HEK293 (cell line): Measurements from ENCODE around the gene INSIG2.

Experiments
- CTCF ChIA-PET: fragments of 350-600 bp; formaldehyde crosslinking; extraction: SDS; loops from one replicate; lab custom pipeline; 2021; ENCODE audit warnings: antibody characterized with exemption; lab: Yijun Ruan, JAX
- POLR2A ChIA-PET: fragments of 300-600 bp; formaldehyde crosslinking; extraction: SDS; loops from one replicate; lab custom pipeline; 2020; ENCODE audit warnings: antibody characterized with exemption, inconsistent platforms; lab: Yijun Ruan, JAX
- H3K27ac ChIP-seq: fragments of 200-500 bp; sonication (Bioruptor generic); 2 replicates; pipeline ENCODE4 v1.5.1; 2014; ENCODE audit warnings: low read depth, low read length, control low read depth, inconsistent platforms; ENCODE audit errors: extremely low read depth
- H3K36me3 ChIP-seq, 2 experiments: fragments of 200-500 bp in 1 of 2; sonication (Bioruptor generic) in 1 of 2; 1 replicate in 1 of 2; 2 replicates in 1 of 2; pipeline ENCODE4 v1.5.1; 2014 to 2017; ENCODE audit warnings: inconsistent platforms in 2 of 2, low read length in 2 of 2; ENCODE audit not compliant: control insufficient read depth in 2 of 2, insufficient read depth in 1 of 2
- H3K4me1 ChIP-seq: fragments of 200-500 bp; sonication (Bioruptor generic); 2 replicates; pipeline ENCODE4 v1.5.1; 2014; ENCODE audit warnings: mild to moderate bottlenecking, low read length, inconsistent platforms; ENCODE audit not compliant: control insufficient read depth, insufficient read depth
- H3K4me3 ChIP-seq: 2 replicates; pipeline ENCODE4 v1.5.1; 2011; ENCODE audit warnings: low read depth, mild to moderate bottlenecking, control low read depth, low read length, moderate library complexity
- H3K9me3 ChIP-seq: fragments of 200-500 bp; sonication (Bioruptor generic); 2 replicates; pipeline ENCODE4 v1.5.1; 2014; ENCODE audit warnings: low read depth, low read length, inconsistent platforms; ENCODE audit not compliant: control insufficient read depth, insufficient read depth
- GLIS2 ChIP-seq: fragments of 450-650 bp; formaldehyde crosslinking; IDR thresholded peaks from 2 replicates; pipeline ENCODE4 v1.5.1; 2016; ENCODE audit warnings: missing biosample characterization, missing genetic modification characterization
- KLF1 ChIP-seq: fragments of 450-650 bp; formaldehyde crosslinking; IDR thresholded peaks from 2 replicates; pipeline ENCODE4 v1.5.1; 2016; ENCODE audit warnings: missing biosample characterization, missing genetic modification characterization
- OSR2 ChIP-seq: fragments of 450-650 bp; formaldehyde crosslinking; IDR thresholded peaks from 2 replicates; pipeline ENCODE4 v1.5.1; 2016; ENCODE audit warnings: missing biosample characterization, missing genetic modification characterization
- ZNF529 ChIP-seq: fragments of 450-650 bp; formaldehyde crosslinking; IDR thresholded peaks from 2 replicates; pipeline ENCODE4 v1.5.1; 2017; ENCODE audit warnings: missing genetic modification characterization, missing biosample characterization; ENCODE audit not compliant: insufficient replicate concordance
- ZNF549 ChIP-seq: fragments of 450-650 bp; IDR thresholded peaks from 2 replicates; pipeline ENCODE4 v1.5.1; 2018; ENCODE audit warnings: missing biosample characterization, missing genetic modification characterization, mild to moderate bottlenecking, inconsistent platforms, moderate library complexity
- ZNF621 ChIP-seq: fragments of 450-650 bp; formaldehyde crosslinking; IDR thresholded peaks from 2 replicates; pipeline ENCODE4 v1.5.1; 2017; ENCODE audit warnings: missing biosample characterization, missing genetic modification characterization
- ZNF626 ChIP-seq: fragments of 450-650 bp; sonication (Bioruptor Pico); formaldehyde crosslinking; IDR thresholded peaks from 2 replicates; pipeline ENCODE4 v1.5.1; 2018; ENCODE audit warnings: missing biosample characterization, missing genetic modification characterization, inconsistent platforms
- TF ChIP-seq, protein P1 (sequence below): fragments of 450-650 bp; formaldehyde crosslinking; IDR thresholded peaks from 2 replicates; pipeline ENCODE4 v1.5.1; 2016; ENCODE audit warnings: missing biosample characterization, missing genetic modification characterization
- TF ChIP-seq, protein P2 (sequence below): fragments of 450-650 bp; IDR thresholded peaks from 2 replicates; pipeline ENCODE4 v1.5.1; 2018; ENCODE audit warnings: missing biosample characterization, missing genetic modification characterization
- TF ChIP-seq, protein P3 (sequence below): fragments of 450-650 bp; formaldehyde crosslinking; IDR thresholded peaks from 2 replicates; pipeline ENCODE4 v1.5.1; 2016; ENCODE audit warnings: missing biosample characterization, missing genetic modification characterization
- TF ChIP-seq, protein P4 (sequence below): fragments of 450-650 bp; formaldehyde crosslinking; IDR thresholded peaks from 2 replicates; pipeline ENCODE4 v1.5.1; 2016; ENCODE audit warnings: missing biosample characterization, missing genetic modification characterization
- TF ChIP-seq, protein P5 (sequence below): fragments of 450-650 bp; formaldehyde crosslinking; IDR thresholded peaks from 2 replicates; pipeline ENCODE4 v1.5.1; 2016; ENCODE audit warnings: missing biosample characterization, missing genetic modification characterization
- TF ChIP-seq, protein P6 (sequence below): fragments of 450-650 bp; formaldehyde crosslinking; optimal IDR thresholded peaks from 2 replicates; pipeline ENCODE3; 2016; ENCODE audit warnings: missing biosample characterization, mild to moderate bottlenecking, missing genetic modification characterization
- TF ChIP-seq, protein P7 (sequence below): fragments of 450-650 bp; formaldehyde crosslinking; IDR thresholded peaks from 2 replicates; pipeline ENCODE4 v1.5.1; 2016; ENCODE audit warnings: missing biosample characterization, missing genetic modification characterization
- TF ChIP-seq, protein P8 (sequence below): fragments of 450-650 bp; formaldehyde crosslinking; IDR thresholded peaks from 2 replicates; pipeline ENCODE4 v1.5.1; 2017; ENCODE audit warnings: missing biosample characterization, missing genetic modification characterization
- TF ChIP-seq, protein P9 (sequence below): fragments of 450-650 bp; formaldehyde crosslinking; conservative IDR thresholded peaks from 2 replicates; pipeline ENCODE4 v1.5.1; 2016; ENCODE audit warnings: low read depth, missing biosample characterization, missing genetic modification characterization

The INSIG2 gene

DNA sequence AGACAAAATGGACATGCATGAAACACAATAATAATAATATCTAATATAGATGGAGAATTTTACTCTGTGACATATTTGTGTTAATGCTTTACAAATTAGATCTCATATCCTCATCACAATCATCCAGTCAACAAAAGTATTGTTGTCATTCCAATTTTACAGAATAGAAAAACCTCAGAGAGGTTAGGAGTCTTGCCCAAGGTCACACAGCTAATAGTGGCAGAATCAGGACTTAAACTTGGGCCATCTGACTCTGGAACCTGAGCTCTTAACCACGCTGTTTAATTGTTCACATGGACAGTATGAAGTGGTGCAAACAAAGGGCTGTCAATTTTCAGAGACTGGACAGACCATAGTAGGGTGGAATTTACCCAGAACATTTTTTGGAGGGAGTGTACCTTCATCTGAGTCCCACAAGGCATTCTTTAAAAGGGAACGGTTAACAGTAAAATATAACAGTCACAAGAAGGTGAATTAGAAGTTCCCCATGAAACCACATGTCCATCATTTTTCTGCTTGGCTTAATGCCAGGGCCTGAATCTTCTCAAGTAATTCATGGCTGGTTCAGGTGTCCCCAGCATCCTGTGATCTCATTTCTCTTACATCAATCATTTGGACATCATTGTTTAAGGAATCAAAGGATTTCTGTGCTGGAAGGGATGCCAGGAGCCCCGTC lies 39.0 kb upstream of the INSIG2 start (continued):
- TF ChIP-seq, protein P1, sequence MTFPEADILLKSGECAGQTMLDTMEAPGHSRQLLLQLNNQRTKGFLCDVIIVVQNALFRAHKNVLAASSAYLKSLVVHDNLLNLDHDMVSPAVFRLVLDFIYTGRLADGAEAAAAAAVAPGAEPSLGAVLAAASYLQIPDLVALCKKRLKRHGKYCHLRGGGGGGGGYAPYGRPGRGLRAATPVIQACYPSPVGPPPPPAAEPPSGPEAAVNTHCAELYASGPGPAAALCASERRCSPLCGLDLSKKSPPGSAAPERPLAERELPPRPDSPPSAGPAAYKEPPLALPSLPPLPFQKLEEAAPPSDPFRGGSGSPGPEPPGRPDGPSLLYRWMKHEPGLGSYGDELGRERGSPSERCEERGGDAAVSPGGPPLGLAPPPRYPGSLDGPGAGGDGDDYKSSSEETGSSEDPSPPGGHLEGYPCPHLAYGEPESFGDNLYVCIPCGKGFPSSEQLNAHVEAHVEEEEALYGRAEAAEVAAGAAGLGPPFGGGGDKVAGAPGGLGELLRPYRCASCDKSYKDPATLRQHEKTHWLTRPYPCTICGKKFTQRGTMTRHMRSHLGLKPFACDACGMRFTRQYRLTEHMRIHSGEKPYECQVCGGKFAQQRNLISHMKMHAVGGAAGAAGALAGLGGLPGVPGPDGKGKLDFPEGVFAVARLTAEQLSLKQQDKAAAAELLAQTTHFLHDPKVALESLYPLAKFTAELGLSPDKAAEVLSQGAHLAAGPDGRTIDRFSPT, result no peak
- TF ChIP-seq, protein P2, sequence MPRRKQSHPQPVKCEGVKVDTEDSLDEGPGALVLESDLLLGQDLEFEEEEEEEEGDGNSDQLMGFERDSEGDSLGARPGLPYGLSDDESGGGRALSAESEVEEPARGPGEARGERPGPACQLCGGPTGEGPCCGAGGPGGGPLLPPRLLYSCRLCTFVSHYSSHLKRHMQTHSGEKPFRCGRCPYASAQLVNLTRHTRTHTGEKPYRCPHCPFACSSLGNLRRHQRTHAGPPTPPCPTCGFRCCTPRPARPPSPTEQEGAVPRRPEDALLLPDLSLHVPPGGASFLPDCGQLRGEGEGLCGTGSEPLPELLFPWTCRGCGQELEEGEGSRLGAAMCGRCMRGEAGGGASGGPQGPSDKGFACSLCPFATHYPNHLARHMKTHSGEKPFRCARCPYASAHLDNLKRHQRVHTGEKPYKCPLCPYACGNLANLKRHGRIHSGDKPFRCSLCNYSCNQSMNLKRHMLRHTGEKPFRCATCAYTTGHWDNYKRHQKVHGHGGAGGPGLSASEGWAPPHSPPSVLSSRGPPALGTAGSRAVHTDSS (tag by site-specific recombination), result no peak
- no peak for TF ChIP-seq ZNF621 (tag by site-specific recombination)
- no peak for TF ChIP-seq ZNF529 (tag by site-specific recombination)
- TF ChIP-seq, protein P3, sequence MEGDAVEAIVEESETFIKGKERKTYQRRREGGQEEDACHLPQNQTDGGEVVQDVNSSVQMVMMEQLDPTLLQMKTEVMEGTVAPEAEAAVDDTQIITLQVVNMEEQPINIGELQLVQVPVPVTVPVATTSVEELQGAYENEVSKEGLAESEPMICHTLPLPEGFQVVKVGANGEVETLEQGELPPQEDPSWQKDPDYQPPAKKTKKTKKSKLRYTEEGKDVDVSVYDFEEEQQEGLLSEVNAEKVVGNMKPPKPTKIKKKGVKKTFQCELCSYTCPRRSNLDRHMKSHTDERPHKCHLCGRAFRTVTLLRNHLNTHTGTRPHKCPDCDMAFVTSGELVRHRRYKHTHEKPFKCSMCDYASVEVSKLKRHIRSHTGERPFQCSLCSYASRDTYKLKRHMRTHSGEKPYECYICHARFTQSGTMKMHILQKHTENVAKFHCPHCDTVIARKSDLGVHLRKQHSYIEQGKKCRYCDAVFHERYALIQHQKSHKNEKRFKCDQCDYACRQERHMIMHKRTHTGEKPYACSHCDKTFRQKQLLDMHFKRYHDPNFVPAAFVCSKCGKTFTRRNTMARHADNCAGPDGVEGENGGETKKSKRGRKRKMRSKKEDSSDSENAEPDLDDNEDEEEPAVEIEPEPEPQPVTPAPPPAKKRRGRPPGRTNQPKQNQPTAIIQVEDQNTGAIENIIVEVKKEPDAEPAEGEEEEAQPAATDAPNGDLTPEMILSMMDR (tag by site-specific recombination), result no peak
- TF ChIP-seq OSR2 (tag by site-specific recombination), result no peak
- TF ChIP-seq, protein P4, sequence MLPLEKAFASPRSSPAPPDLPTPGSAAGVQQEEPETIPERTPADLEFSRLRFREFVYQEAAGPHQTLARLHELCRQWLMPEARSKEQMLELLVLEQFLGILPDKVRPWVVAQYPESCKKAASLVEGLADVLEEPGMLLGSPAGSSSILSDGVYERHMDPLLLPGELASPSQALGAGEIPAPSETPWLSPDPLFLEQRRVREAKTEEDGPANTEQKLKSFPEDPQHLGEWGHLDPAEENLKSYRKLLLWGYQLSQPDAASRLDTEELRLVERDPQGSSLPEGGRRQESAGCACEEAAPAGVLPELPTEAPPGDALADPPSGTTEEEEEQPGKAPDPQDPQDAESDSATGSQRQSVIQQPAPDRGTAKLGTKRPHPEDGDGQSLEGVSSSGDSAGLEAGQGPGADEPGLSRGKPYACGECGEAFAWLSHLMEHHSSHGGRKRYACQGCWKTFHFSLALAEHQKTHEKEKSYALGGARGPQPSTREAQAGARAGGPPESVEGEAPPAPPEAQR, result no peak
- TF ChIP-seq KLF1 (tag by site-specific recombination), result no peak

DNA sequence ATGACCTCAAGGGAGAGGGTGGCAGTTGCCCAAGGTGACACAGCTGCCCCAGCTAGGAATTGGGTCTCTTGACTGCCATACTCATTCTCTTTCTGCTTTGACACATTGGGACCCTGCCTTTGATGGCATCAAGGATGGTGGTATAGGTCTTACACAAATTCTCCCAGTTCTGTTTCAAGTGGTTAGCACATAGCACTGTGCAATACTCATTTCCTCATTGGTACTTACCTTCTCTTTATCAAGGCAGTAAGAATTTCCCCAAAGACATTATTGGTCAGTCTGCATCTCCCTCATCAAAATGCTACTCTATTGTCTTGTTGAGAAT lies 38.5 kb upstream of the INSIG2 start:
- Histone ChIP-seq H3K4me1 (peaks cover 23% of the 10 kb centered on the region), H3K27ac (peak overlapping the region; percentile 48; the same call in 1 of the 2 replicates), H3K36me3 (no peaks in the 10 kb centered on the region), H3K9me3 (no peaks in the 10 kb centered on the region), H3K4me3 (no peak overlapping the region)
- ChIA-PET CTCF (interaction anchor here (1.1 to 1.5 kb wide), 2 partner anchors 11 to 13 kb away, joined by 3 to 7 read pairs; no protein-coding TSS in a partner anchor), POLR2A (interaction anchor here (1.0 kb wide), 1 partner anchor 12 kb away, joined by 3 read pairs; no protein-coding TSS in a partner anchor)
- TF ChIP-seq, protein P5, sequence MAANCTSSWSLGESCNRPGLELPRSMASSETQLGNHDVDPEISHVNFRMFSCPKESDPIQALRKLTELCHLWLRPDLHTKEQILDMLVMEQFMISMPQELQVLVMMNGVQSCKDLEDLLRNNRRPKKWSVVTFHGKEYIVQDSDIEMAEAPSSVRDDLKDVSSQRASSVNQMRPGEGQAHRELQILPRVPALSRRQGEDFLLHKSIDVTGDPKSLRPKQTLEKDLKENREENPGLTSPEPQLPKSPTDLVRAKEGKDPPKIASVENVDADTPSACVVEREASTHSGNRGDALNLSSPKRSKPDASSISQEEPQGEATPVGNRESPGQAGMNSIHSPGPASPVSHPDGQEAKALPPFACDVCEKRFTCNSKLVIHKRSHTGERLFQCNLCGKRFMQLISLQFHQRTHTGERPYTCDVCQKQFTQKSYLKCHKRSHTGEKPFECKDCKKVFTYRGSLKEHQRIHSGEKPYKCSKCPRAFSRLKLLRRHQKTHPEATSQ, result no peak
- TF ChIP-seq, protein P6, sequence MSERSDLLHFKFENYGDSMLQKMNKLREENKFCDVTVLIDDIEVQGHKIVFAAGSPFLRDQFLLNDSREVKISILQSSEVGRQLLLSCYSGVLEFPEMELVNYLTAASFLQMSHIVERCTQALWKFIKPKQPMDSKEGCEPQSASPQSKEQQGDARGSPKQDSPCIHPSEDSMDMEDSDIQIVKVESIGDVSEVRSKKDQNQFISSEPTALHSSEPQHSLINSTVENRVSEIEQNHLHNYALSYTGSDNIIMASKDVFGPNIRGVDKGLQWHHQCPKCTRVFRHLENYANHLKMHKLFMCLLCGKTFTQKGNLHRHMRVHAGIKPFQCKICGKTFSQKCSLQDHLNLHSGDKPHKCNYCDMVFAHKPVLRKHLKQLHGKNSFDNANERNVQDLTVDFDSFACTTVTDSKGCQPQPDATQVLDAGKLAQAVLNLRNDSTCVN, result no peak
- TF ChIP-seq ZNF549 (tag by site-specific recombination) (no peak), GLIS2 (tag by site-specific recombination) (no peak), ZNF626 (no peak)
- TF ChIP-seq, protein P7, sequence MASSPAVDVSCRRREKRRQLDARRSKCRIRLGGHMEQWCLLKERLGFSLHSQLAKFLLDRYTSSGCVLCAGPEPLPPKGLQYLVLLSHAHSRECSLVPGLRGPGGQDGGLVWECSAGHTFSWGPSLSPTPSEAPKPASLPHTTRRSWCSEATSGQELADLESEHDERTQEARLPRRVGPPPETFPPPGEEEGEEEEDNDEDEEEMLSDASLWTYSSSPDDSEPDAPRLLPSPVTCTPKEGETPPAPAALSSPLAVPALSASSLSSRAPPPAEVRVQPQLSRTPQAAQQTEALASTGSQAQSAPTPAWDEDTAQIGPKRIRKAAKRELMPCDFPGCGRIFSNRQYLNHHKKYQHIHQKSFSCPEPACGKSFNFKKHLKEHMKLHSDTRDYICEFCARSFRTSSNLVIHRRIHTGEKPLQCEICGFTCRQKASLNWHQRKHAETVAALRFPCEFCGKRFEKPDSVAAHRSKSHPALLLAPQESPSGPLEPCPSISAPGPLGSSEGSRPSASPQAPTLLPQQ, result no peak
- TF ChIP-seq, protein P8, sequence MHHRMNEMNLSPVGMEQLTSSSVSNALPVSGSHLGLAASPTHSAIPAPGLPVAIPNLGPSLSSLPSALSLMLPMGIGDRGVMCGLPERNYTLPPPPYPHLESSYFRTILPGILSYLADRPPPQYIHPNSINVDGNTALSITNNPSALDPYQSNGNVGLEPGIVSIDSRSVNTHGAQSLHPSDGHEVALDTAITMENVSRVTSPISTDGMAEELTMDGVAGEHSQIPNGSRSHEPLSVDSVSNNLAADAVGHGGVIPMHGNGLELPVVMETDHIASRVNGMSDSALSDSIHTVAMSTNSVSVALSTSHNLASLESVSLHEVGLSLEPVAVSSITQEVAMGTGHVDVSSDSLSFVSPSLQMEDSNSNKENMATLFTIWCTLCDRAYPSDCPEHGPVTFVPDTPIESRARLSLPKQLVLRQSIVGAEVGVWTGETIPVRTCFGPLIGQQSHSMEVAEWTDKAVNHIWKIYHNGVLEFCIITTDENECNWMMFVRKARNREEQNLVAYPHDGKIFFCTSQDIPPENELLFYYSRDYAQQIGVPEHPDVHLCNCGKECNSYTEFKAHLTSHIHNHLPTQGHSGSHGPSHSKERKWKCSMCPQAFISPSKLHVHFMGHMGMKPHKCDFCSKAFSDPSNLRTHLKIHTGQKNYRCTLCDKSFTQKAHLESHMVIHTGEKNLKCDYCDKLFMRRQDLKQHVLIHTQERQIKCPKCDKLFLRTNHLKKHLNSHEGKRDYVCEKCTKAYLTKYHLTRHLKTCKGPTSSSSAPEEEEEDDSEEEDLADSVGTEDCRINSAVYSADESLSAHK (tag by site-specific recombination), result no peak
- TF ChIP-seq, protein P9, sequence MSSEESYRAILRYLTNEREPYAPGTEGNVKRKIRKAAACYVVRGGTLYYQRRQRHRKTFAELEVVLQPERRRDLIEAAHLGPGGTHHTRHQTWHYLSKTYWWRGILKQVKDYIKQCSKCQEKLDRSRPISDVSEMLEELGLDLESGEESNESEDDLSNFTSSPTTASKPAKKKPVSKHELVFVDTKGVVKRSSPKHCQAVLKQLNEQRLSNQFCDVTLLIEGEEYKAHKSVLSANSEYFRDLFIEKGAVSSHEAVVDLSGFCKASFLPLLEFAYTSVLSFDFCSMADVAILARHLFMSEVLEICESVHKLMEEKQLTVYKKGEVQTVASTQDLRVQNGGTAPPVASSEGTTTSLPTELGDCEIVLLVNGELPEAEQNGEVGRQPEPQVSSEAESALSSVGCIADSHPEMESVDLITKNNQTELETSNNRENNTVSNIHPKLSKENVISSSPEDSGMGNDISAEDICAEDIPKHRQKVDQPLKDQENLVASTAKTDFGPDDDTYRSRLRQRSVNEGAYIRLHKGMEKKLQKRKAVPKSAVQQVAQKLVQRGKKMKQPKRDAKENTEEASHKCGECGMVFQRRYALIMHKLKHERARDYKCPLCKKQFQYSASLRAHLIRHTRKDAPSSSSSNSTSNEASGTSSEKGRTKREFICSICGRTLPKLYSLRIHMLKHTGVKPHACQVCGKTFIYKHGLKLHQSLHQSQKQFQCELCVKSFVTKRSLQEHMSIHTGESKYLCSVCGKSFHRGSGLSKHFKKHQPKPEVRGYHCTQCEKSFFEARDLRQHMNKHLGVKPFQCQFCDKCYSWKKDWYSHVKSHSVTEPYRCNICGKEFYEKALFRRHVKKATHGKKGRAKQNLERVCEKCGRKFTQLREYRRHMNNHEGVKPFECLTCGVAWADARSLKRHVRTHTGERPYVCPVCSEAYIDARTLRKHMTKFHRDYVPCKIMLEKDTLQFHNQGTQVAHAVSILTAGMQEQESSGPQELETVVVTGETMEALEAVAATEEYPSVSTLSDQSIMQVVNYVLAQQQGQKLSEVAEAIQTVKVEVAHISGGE, result no peak
